HepG2 (cell line): ENCODE data around the gene GINM1. TPM values are rescaled to one million over a fixed set of nuclear protein-coding genes. Genes with fewer than 3 reads are reported as not detected.
A peak's percentile ranks its signal among the peaks of the same experiment; 100 is the strongest.

Source experiments
- CENPX ChIP-seq: sonication (generic); formaldehyde crosslinking; IDR thresholded peaks from 2 replicates; pipeline ENCODE4 v1.9.0; 2021; ENCODE audit warnings: mild to moderate bottlenecking, missing genetic modification reagents, moderate library complexity
- DMAP1 ChIP-seq: IDR thresholded peaks from 2 replicates; pipeline ENCODE4 v1.6.1; 2016
- FOSL2 ChIP-seq: sonication (generic); formaldehyde crosslinking; IDR thresholded peaks from 2 replicates; pipeline ENCODE4 v1.4.0; 2020; ENCODE audit warnings: missing genetic modification reagents
- HOXA3 ChIP-seq: sonication (generic); formaldehyde crosslinking; IDR thresholded peaks from 2 replicates; pipeline ENCODE4 v1.5.0; 2020; ENCODE audit warnings: missing genetic modification reagents
- MEF2D ChIP-seq: sonication (generic); formaldehyde crosslinking; IDR thresholded peaks from 2 replicates; pipeline ENCODE4 v1.5.1; 2020; ENCODE audit warnings: mild to moderate bottlenecking, missing genetic modification reagents
- MYC ChIP-seq: sonication (generic); formaldehyde crosslinking; IDR thresholded peaks from 2 replicates; pipeline ENCODE4 v1.9.0; 2021; ENCODE audit warnings: missing genetic modification reagents, borderline replicate concordance
- NR2F6 ChIP-seq, 2 experiments: IDR thresholded peaks; 2 replicates each; pipeline ENCODE4 v1.6.1; 2016; ENCODE audit warnings: antibody characterized with exemption in 1 of 2, mild to moderate bottlenecking in 1 of 2
- SKIL ChIP-seq: sonication (generic); formaldehyde crosslinking; IDR thresholded peaks from 2 replicates; pipeline ENCODE4 v1.8.0; 2022; ENCODE audit warnings: missing genetic modification reagents, mild to moderate bottlenecking, moderate library complexity, borderline replicate concordance
- SOX5 ChIP-seq: IDR thresholded peaks from 2 replicates; pipeline ENCODE4 v1.6.1; 2016; ENCODE audit warnings: borderline replicate concordance
- SRF ChIP-seq: IDR thresholded peaks from 2 replicates; pipeline ENCODE4 v1.6.1; 2011; ENCODE audit warnings: mild to moderate bottlenecking, low read depth, low read length, moderate library complexity
- TARDBP ChIP-seq: sonication (generic); formaldehyde crosslinking; IDR thresholded peaks from 2 replicates; pipeline ENCODE4 v1.8.0; 2022; ENCODE audit warnings: mild to moderate bottlenecking, missing genetic modification reagents
- ZBTB39 ChIP-seq: sonication (generic); formaldehyde crosslinking; IDR thresholded peaks from 2 replicates; pipeline ENCODE4 v1.5.0; 2020; ENCODE audit warnings: missing genetic modification reagents
- ZFP36L2 ChIP-seq: sonication (generic); formaldehyde crosslinking; IDR thresholded peaks from 2 replicates; pipeline ENCODE4 v1.4.0; 2020; ENCODE audit warnings: missing genetic modification reagents
- ZNF512B ChIP-seq: sonication (generic); formaldehyde crosslinking; IDR thresholded peaks from 2 replicates; pipeline ENCODE4 v1.5.1; 2020; ENCODE audit warnings: missing genetic modification reagents, mild to moderate bottlenecking, borderline replicate concordance
- ZNF574 ChIP-seq: sonication (generic); formaldehyde crosslinking; IDR thresholded peaks from 2 replicates; pipeline ENCODE4 v1.4.0; 2020; ENCODE audit warnings: missing genetic modification reagents
- ZNF644 ChIP-seq: IDR thresholded peaks from 2 replicates; pipeline ENCODE4 v1.6.1; 2016; ENCODE audit warnings: low read depth
- ZNF781 ChIP-seq: sonication (generic); formaldehyde crosslinking; IDR thresholded peaks from 2 replicates; pipeline ENCODE4 v1.5.1; 2020; ENCODE audit warnings: borderline replicate concordance, mild to moderate bottlenecking, missing genetic modification reagents; ENCODE audit errors: not compliant biosample characterization
- polyA plus RNA-seq, 8 experiments: library from polyadenylated mRNA; depleted of rRNA in 3 of 8; stranded (reverse) in 7 of 8; unstranded in 1 of 8; fragments of >200 nt; fragmentation: Illumina TruSeq in 4 of 8; extraction: Trizol in 4 of 8; gene quantifications; 2 replicates each; pipeline versions ENCODE4 v1.2.1 to v1.2.3, GENCODE V29; 2011 to 2016; ENCODE audit warnings: low read depth in 4 of 8, missing spikeins in 1 of 8, mixed read lengths in 1 of 8; ENCODE audit not compliant: insufficient read depth in 1 of 8
- total RNA-seq, 5 experiments: library from RNA; depleted of rRNA; stranded (reverse); fragments of >200 nt; fragmentation: Illumina TruSeq; extraction: Trizol; gene quantifications; 2 replicates each; pipeline ENCODE4 v1.2.3, GENCODE V29; 2016; ENCODE audit warnings: low read depth in 1 of 5

Gene GINM1
- total and polyA plus RNA-seq, 2 of the 13 experiments (the other 11 are each of a cell fraction or from before 2014, with no cell fraction given), result 19.4 to 27.5 TPM

- TF ChIP-seq ZNF512B (CRISPR knock-in tag), result peak; percentile 75; the same call in 1 of the 2 replicates
- TF ChIP-seq CENPX (CRISPR knock-in tag), result no peak
- peak; percentile 76 for TF ChIP-seq FOSL2 (CRISPR knock-in tag)
- peak; percentile 86 for TF ChIP-seq ZNF781 (CRISPR knock-in tag)
- TF ChIP-seq MEF2D (CRISPR knock-in tag), result 0 out of 2 replicates have a peak, but pooled peaks have one; percentile 47
- peak; percentile 34; the same call in 1 of the 2 replicates for TF ChIP-seq TARDBP (CRISPR knock-in tag)
- TF ChIP-seq ZFP36L2, result no peak
- TF ChIP-seq ZBTB39, result 0 out of 2 replicates have a peak, but pooled peaks have one; percentile 68
- no peak for TF ChIP-seq NR2F6 (IDR thresholded peaks at IDR 0.05)
- peak; percentile 39; the same call in 1 of the 2 replicates for TF ChIP-seq NR2F6 (CRISPR knock-in tag; IDR thresholded peaks at IDR 0.05)
- TF ChIP-seq HOXA3 (CRISPR knock-in tag), result peak; percentile 62
- peak; percentile 82 for TF ChIP-seq MYC
- TF ChIP-seq SOX5 (CRISPR knock-in tag), result 0 out of 2 replicates have a peak, but pooled peaks have one; percentile 4
- TF ChIP-seq ZNF644 (CRISPR knock-in tag), result 0 out of 2 replicates have a peak, but pooled peaks have one; percentile 47
- TF ChIP-seq SRF, result peak; percentile 18; the same call in 1 of the 2 replicates
- no peak for TF ChIP-seq SKIL (CRISPR knock-in tag)
- TF ChIP-seq ZNF574 (CRISPR knock-in tag), result 0 out of 2 replicates have a peak, but pooled peaks have one; percentile 47
- peak; percentile 21; the same call in 1 of the 2 replicates for TF ChIP-seq DMAP1 (CRISPR knock-in tag)
Measured at GRCh38 chr6:149565527-149566409, at the start of gene GINM1 (continued).
